ENCODE measurements around the gene MYO1E. TPM values are rescaled to one million over a fixed set of nuclear protein-coding genes. Genes with fewer than 3 reads are reported as not detected.

MYO1E gene
- total and polyA plus RNA-seq, 2 of the 4 experiments (the other 2 are of a cell fraction): 13.4 to 37.3 TPM

DNA sequence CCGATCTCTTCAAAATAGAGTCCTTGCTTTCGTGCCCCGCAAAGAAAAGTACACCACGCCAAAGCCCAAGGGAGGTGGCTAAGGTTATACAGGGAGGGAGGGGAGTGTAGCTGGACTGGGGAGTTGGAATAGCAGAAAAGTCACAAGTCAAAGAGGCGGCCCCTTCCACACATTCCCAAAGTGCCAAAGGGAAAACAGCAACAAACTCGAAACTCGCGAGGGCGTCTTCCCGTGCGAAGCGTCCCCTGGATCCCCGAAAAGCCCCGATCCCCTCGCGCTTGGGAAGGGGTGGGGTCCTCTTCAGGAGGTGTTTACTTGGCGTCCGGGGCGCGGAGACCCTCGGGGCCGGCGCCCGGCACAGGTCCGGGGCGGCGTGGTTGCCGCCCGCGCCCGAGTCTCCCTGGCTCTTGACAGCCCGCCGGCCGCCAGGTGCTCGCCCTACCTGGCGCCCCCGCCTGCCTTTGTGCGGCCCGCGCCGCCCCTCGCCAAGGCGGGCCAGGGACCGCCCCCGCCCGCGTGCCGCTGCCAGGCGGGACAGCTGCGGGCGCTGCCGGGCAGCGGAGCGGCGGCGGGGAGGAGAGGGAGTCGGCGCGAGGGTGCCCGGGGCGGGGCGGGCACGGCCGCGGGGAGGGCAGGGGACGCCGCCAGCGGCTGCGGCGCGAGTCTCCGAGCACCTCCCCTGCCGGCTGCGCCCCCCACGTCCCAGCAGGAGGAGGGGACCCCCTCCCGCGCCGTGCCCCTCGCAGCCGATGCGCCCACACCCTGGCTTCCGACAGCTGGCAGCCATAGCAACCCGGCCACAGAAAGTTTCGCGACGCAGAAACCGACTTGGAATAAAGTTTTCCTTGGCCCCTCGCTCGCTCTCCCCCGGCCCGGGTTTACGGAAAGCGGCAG is 966 bp downstream of the MYO1E start:
- Histone ChIP-seq H2BK20ac (ENCODE audit: low read depth, low read length) (no peak overlapping the region), H3K14ac (replicated peaks; ENCODE audit: low read depth, low read length) (peak overlapping the region; percentile 73), H3K4ac (ENCODE audit: low read depth, low read length) (peak overlapping the region; percentile 90), H2AFZ (replicated peaks; ENCODE audit: low read length, poor library complexity) (peak overlapping the region; percentile 98), H4K20me1 (ENCODE audit: insufficient read depth, low read length) (peaks cover 16% of the 10 kb centered on the region), H3K36me3 (ENCODE audit: control insufficient read depth, insufficient read depth, low read length) (no peaks in the 10 kb centered on the region), H3K18ac (ENCODE audit: low read depth, low read length) (no peak overlapping the region), H2BK5ac (ENCODE audit: low read depth, low read length, poor library complexity, severe bottlenecking) (peak overlapping the region; percentile 90), H3K4me2 (ENCODE audit: low read depth, low read length) (peak overlapping the region; percentile 82), H4K91ac (ENCODE audit: insufficient read depth, low read depth, low read length) (peak overlapping the region; percentile 45; the same call in 1 of the 2 replicates), H3K79me1 (ENCODE audit: low read depth in 1 of 2, low read length in 2 of 2) (peaks cover 26 to 46% of the 10 kb centered on the region in 2 experiments), H2AK9ac (replicated peaks; ENCODE audit: low read depth, low read length, poor library complexity) (peak overlapping the region; percentile 89), H3K9me3 (ENCODE audit: control insufficient read depth, insufficient read depth, low read length) (no peaks in the 10 kb centered on the region), H4K8ac (ENCODE audit: low read depth in 2 of 2, low read length in 2 of 2) (no peak overlapping the region; a peak in 1 of 4 replicates), H2BK120ac (ENCODE audit: low read depth, low read length) (no peak overlapping the region), H3K27ac (ENCODE audit: insufficient read depth, low read length) (peak overlapping the region; percentile 88), H3K4me3 (ENCODE audit: insufficient read depth, low read depth, low read length) (peak overlapping the region; percentile 67), H3K4me1 (ENCODE audit: control insufficient read depth, insufficient read depth, low read length) (peaks cover 7% of the 10 kb centered on the region; the same call in 1 of the 2 replicates), H3K9ac (ENCODE audit: low read depth, low read length) (peak overlapping the region; percentile 87), H2AK5ac (ENCODE audit: low read depth, low read length) (no peak overlapping the region; the same call in 1 of the 2 replicates), H2BK15ac (ENCODE audit: low read depth, low read length) (no peak overlapping the region; the same call in 2 of the 3 replicates), H3K9me1 (ENCODE audit: insufficient read depth, low read length) (peaks cover 9% of the 10 kb centered on the region), H4K5ac (ENCODE audit: low read depth, low read length) (no peak overlapping the region), H3K27me3 (ENCODE audit: control insufficient read depth, insufficient read depth, low read length) (no peaks in the 10 kb centered on the region), H3K56ac (ENCODE audit: extremely low read depth, insufficient read depth, low read length) (peak overlapping the region; percentile 62), H3K23ac (ENCODE audit: low read depth, low read length) (peak overlapping the region; percentile 86; the same call in 1 of the 2 replicates)
- dilution Hi-C loops (cut with HindIII; ENCODE audit: low sequenced_read_pairs, unreplicated experiment): no loop called here
- ChIA-PET CTCF (no interaction called here), POLR2A (ENCODE audit: unreplicated experiment) (interaction anchor here (0.6 kb wide), 1 partner anchor 627 kb away, joined by 4 read pairs; no protein-coding TSS in a partner anchor)
- DNase-seq: no peak
- peak; percentile 36 for ATAC-seq (ENCODE audit: low read depth)
- no TSS peak for BruUV-seq (replicated peaks)
- intact Hi-C loops (cut with micrococcal nuclease): loop anchor here (1.0 to 10.0 kb wide), 4 partner anchors 74 to 387 kb away; partner anchors contain the start of gene RNF111
- 1% methylated on average over 24 of the region's 93 CpGs; no CpG with 5 or more reads in 1 of the 2 experiments for WGBS, 2 experiments (ENCODE audit: extremely low coverage in 2 of 2, insufficient read length in 1 of 2)
- TF ChIP-seq MAFK (IDR thresholded peaks at IDR 0.05; ENCODE audit: low read depth, low read length) (no peak), MXI1 (IDR thresholded peaks at IDR 0.05; ENCODE audit: borderline replicate concordance, low read depth, low read length) (peak; percentile 24; the same call in 1 of the 2 replicates)
- in situ Hi-C loops (cut with MboI; ENCODE audit: low sequenced_read_pairs): loop anchor here (10.0 kb wide), 1 partner anchor 197 kb away; no protein-coding TSS in a partner anchor

Measured in IMR-90 (cell line).